WTC11 (cell line): ENCODE results near the gene USP44. TPM values are rescaled to one million over a fixed set of nuclear protein-coding genes. Genes with fewer than 3 reads are reported as not detected.

Experiments used
- ATAC-seq: fragments of 200-7000 bp; cut with Tn5 transposase; 2 replicates; pipeline ENCODE4 v1.10.0; 2021; ENCODE audit warnings: mild to moderate bottlenecking, moderate library complexity
- CTCF ChIA-PET: fragments of 300-600 bp; sonication (Branson Sonifier 250); formaldehyde crosslinking; loops from one replicate; lab custom pipeline; 2021; ENCODE audit warnings: antibody characterized with exemption; lab: Charles Lee
- POLR2A ChIA-PET: fragments of 350-600 bp; sonication (Branson Sonifier 250); formaldehyde crosslinking; loops from one replicate; lab custom pipeline; 2021; ENCODE audit warnings: antibody characterized with exemption; lab: Charles Lee
- DNase-seq: peaks from one replicate; pipeline ENCODE4 v3.0.0; 2021; ENCODE audit warnings: low spot score
- H3K27ac Mint-ChIP-seq: 2 replicates; pipeline ENCODE4 v1.8.0; 2021; ENCODE audit warnings: mixed read lengths
- H3K27me3 Mint-ChIP-seq: 2 replicates; pipeline ENCODE4 v1.8.0; 2021; ENCODE audit warnings: low read depth, mild to moderate bottlenecking, moderate library complexity, mixed read lengths
- H3K36me3 Mint-ChIP-seq: 2 replicates; pipeline ENCODE4 v1.8.0; 2021; ENCODE audit warnings: mixed read lengths
- H3K4me1 Mint-ChIP-seq: 2 replicates; pipeline ENCODE4 v1.8.0; 2022; ENCODE audit warnings: mixed read lengths
- H3K4me3 Mint-ChIP-seq: 2 replicates; pipeline ENCODE4 v1.8.0; 2021; ENCODE audit warnings: mild to moderate bottlenecking, moderate library complexity, mixed read lengths
- H3K9me3 Mint-ChIP-seq: 2 replicates; pipeline ENCODE4 v1.8.0; 2021; ENCODE audit warnings: mixed read lengths
- ATF1 ChIP-seq: sonication (generic); formaldehyde crosslinking; IDR thresholded peaks from 2 replicates; pipeline ENCODE4 v1.8.1; 2023; ENCODE audit warnings: mild to moderate bottlenecking, moderate library complexity, missing genetic modification reagents
- FOXK1 ChIP-seq: sonication (generic); formaldehyde crosslinking; IDR thresholded peaks from 2 replicates; pipeline ENCODE4 v1.8.0; 2022; ENCODE audit warnings: mild to moderate bottlenecking, moderate library complexity, missing genetic modification reagents
- RELA ChIP-seq: sonication (generic); formaldehyde crosslinking; IDR thresholded peaks from 2 replicates; pipeline ENCODE4 v1.8.1; 2022; ENCODE audit warnings: missing genetic modification reagents, mild to moderate bottlenecking, borderline replicate concordance
- SOX15 ChIP-seq: fragments of 250-450 bp; sonication (Bioruptor Pico); IDR thresholded peaks from 2 replicates; pipeline ENCODE4 v1.9.0; 2021; ENCODE audit warnings: mild to moderate bottlenecking
- ZBTB21 ChIP-seq: sonication (generic); formaldehyde crosslinking; IDR thresholded peaks from 2 replicates; pipeline ENCODE4 v1.8.1; 2023; ENCODE audit warnings: mild to moderate bottlenecking, missing genetic modification reagents, borderline replicate concordance
- ZNF121 ChIP-seq: sonication (generic); formaldehyde crosslinking; IDR thresholded peaks from 2 replicates; pipeline ENCODE4 v1.8.0; 2023; ENCODE audit warnings: missing genetic modification reagents
- ZNF671 ChIP-seq: fragments of 250-450 bp; sonication (Bioruptor Pico); IDR thresholded peaks from 2 replicates; pipeline ENCODE4 v1.8.0; 2021; ENCODE audit warnings: mild to moderate bottlenecking
- total RNA-seq: library from RNA; stranded (reverse); gene quantifications from 3 replicates; pipeline ENCODE4 v1.2.3, GENCODE V29; 2021
- TF ChIP-seq, protein P1 (sequence below): sonication (generic); formaldehyde crosslinking; IDR thresholded peaks from 2 replicates; pipeline ENCODE4 v1.8.0; 2022; ENCODE audit warnings: mild to moderate bottlenecking, missing genetic modification reagents
- TF ChIP-seq, protein P2 (sequence below): sonication (generic); formaldehyde crosslinking; IDR thresholded peaks from 2 replicates; pipeline ENCODE4 v1.8.1; 2023; ENCODE audit warnings: mild to moderate bottlenecking, missing genetic modification reagents
- TF ChIP-seq, protein P3 (sequence below): fragments of 250-450 bp; sonication (Bioruptor Pico); IDR thresholded peaks from 2 replicates; pipeline ENCODE4 v1.9.0; 2021; ENCODE audit warnings: mild to moderate bottlenecking, borderline replicate concordance
- TF ChIP-seq, protein P4 (sequence below): sonication (generic); formaldehyde crosslinking; IDR thresholded peaks from 2 replicates; pipeline ENCODE4 v1.8.0; 2022; ENCODE audit warnings: mild to moderate bottlenecking, missing genetic modification reagents
- TF ChIP-seq, protein P5 (sequence below): sonication (generic); formaldehyde crosslinking; IDR thresholded peaks from 2 replicates; pipeline ENCODE4 v1.8.1; 2023; ENCODE audit warnings: mild to moderate bottlenecking, missing genetic modification reagents, moderate library complexity
- TF ChIP-seq, protein P6 (sequence below): fragments of 250-450 bp; sonication (Bioruptor Pico); IDR thresholded peaks from 2 replicates; pipeline ENCODE4 v1.9.0; 2021; ENCODE audit warnings: moderate library complexity, mild to moderate bottlenecking, inconsistent platforms, borderline replicate concordance
- TF ChIP-seq, protein P7 (sequence below): sonication (generic); formaldehyde crosslinking; IDR thresholded peaks from 2 replicates; pipeline ENCODE4 v1.8.1; 2022; ENCODE audit warnings: missing genetic modification reagents, borderline replicate concordance
- TF ChIP-seq, protein P8 (sequence below): fragments of 200-600 bp; IDR thresholded peaks from 2 replicates; pipeline ENCODE4 v1.8.0; 2022; ENCODE audit warnings: antibody characterized with exemption

The USP44 gene
- total RNA-seq, 1 experiment from 2014 or later: 93.4 TPM

DNA sequence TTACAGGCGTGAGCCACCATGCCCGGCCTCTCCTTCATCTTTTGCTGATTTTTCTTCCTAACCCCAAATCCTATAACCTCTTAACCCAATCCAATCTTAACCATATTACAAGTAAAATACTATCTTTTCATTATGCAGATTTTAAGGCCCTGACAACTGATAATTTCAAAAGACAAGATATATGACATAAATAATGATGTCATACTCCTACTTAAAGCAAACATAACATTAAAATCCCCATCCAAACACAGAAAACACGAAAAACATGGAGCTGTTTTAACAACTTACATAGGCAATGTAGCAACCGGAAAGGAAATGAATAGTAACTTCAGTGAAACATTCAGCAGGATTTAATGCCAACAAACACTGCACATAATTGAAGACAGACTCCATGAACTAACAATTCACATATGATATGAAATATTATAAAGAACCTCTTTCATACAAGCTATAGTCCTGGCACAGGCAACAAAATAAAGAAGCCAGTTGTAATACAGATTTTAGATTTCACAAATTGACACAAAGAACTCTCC lies 21.5 kb downstream of the USP44 start (continued):
- TF ChIP-seq, protein P1, sequence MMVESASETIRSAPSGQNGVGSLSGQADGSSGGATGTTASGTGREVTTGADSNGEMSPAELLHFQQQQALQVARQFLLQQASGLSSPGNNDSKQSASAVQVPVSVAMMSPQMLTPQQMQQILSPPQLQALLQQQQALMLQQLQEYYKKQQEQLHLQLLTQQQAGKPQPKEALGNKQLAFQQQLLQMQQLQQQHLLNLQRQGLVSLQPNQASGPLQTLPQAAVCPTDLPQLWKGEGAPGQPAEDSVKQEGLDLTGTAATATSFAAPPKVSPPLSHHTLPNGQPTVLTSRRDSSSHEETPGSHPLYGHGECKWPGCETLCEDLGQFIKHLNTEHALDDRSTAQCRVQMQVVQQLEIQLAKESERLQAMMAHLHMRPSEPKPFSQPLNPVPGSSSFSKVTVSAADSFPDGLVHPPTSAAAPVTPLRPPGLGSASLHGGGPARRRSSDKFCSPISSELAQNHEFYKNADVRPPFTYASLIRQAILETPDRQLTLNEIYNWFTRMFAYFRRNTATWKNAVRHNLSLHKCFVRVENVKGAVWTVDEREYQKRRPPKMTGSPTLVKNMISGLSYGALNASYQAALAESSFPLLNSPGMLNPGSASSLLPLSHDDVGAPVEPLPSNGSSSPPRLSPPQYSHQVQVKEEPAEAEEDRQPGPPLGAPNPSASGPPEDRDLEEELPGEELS (CRISPR knock-in tag): no peak
- TF ChIP-seq RELA (CRISPR knock-in tag): no peak
- no peak for TF ChIP-seq FOXK1 (CRISPR knock-in tag)
- TF ChIP-seq ZNF671 (CRISPR knock-in tag): no peak

DNA sequence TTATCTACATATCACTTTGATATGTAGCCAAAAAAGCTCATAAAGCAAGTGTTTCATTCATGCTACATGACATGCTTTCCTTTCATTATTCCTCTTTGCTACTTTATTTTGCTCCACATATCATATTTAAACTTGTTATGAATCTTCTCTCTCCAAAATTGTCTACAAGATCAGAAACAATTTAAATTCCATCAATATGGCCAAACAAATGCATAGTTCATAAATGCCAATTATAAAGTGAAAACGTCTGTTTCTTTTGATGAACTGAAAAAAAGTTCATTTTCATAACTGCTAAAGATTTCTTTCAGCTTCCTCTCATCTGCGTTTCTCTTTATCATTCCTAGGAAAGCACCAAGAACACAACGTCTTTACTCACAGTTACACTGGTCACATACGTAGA lies 22.8 kb downstream of the USP44 start:
- Mint-ChIP-seq H3K9me3 (no peaks in the 10 kb centered on the region), H3K27ac (0 out of 2 replicates have a peak overlapping the region, but pooled peaks have one; percentile 5), H3K4me3 (no peak overlapping the region), H3K4me1 (peaks cover 17% of the 10 kb centered on the region)
- TF ChIP-seq, protein P2, sequence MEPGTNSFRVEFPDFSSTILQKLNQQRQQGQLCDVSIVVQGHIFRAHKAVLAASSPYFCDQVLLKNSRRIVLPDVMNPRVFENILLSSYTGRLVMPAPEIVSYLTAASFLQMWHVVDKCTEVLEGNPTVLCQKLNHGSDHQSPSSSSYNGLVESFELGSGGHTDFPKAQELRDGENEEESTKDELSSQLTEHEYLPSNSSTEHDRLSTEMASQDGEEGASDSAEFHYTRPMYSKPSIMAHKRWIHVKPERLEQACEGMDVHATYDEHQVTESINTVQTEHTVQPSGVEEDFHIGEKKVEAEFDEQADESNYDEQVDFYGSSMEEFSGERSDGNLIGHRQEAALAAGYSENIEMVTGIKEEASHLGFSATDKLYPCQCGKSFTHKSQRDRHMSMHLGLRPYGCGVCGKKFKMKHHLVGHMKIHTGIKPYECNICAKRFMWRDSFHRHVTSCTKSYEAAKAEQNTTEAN (CRISPR knock-in tag): no peak
- TF ChIP-seq, protein P3, sequence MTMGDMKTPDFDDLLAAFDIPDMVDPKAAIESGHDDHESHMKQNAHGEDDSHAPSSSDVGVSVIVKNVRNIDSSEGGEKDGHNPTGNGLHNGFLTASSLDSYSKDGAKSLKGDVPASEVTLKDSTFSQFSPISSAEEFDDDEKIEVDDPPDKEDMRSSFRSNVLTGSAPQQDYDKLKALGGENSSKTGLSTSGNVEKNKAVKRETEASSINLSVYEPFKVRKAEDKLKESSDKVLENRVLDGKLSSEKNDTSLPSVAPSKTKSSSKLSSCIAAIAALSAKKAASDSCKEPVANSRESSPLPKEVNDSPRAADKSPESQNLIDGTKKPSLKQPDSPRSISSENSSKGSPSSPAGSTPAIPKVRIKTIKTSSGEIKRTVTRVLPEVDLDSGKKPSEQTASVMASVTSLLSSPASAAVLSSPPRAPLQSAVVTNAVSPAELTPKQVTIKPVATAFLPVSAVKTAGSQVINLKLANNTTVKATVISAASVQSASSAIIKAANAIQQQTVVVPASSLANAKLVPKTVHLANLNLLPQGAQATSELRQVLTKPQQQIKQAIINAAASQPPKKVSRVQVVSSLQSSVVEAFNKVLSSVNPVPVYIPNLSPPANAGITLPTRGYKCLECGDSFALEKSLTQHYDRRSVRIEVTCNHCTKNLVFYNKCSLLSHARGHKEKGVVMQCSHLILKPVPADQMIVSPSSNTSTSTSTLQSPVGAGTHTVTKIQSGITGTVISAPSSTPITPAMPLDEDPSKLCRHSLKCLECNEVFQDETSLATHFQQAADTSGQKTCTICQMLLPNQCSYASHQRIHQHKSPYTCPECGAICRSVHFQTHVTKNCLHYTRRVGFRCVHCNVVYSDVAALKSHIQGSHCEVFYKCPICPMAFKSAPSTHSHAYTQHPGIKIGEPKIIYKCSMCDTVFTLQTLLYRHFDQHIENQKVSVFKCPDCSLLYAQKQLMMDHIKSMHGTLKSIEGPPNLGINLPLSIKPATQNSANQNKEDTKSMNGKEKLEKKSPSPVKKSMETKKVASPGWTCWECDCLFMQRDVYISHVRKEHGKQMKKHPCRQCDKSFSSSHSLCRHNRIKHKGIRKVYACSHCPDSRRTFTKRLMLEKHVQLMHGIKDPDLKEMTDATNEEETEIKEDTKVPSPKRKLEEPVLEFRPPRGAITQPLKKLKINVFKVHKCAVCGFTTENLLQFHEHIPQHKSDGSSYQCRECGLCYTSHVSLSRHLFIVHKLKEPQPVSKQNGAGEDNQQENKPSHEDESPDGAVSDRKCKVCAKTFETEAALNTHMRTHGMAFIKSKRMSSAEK: no peak
- TF ChIP-seq, protein P4, sequence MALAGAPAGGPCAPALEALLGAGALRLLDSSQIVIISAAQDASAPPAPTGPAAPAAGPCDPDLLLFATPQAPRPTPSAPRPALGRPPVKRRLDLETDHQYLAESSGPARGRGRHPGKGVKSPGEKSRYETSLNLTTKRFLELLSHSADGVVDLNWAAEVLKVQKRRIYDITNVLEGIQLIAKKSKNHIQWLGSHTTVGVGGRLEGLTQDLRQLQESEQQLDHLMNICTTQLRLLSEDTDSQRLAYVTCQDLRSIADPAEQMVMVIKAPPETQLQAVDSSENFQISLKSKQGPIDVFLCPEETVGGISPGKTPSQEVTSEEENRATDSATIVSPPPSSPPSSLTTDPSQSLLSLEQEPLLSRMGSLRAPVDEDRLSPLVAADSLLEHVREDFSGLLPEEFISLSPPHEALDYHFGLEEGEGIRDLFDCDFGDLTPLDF (CRISPR knock-in tag): no peak
- TF ChIP-seq, protein P5, sequence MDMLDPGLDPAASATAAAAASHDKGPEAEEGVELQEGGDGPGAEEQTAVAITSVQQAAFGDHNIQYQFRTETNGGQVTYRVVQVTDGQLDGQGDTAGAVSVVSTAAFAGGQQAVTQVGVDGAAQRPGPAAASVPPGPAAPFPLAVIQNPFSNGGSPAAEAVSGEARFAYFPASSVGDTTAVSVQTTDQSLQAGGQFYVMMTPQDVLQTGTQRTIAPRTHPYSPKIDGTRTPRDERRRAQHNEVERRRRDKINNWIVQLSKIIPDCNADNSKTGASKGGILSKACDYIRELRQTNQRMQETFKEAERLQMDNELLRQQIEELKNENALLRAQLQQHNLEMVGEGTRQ (CRISPR knock-in tag): no peak
- no peak for TF ChIP-seq ZNF121
- no peak for TF ChIP-seq ZBTB21
- TF ChIP-seq ATF1 (CRISPR knock-in tag): no peak
- TF ChIP-seq SOX15 (CRISPR knock-in tag): no peak
- TF ChIP-seq, protein P6, sequence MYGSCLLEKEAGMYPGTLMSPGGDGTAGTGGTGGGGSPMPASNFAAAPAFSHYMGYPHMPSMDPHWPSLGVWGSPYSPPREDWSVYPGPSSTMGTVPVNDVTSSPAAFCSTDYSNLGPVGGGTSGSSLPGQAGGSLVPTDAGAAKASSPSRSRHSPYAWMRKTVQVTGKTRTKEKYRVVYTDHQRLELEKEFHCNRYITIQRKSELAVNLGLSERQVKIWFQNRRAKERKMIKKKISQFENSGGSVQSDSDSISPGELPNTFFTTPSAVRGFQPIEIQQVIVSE (CRISPR knock-in tag): no peak
- TF ChIP-seq, protein P7, sequence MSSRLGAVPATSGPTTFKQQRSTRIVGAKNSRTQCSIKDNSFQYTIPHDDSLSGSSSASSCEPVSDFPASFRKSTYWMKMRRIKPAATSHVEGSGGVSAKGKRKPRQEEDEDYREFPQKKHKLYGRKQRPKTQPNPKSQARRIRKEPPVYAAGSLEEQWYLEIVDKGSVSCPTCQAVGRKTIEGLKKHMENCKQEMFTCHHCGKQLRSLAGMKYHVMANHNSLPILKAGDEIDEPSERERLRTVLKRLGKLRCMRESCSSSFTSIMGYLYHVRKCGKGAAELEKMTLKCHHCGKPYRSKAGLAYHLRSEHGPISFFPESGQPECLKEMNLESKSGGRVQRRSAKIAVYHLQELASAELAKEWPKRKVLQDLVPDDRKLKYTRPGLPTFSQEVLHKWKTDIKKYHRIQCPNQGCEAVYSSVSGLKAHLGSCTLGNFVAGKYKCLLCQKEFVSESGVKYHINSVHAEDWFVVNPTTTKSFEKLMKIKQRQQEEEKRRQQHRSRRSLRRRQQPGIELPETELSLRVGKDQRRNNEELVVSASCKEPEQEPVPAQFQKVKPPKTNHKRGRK: no peak
- TF ChIP-seq, protein P8, sequence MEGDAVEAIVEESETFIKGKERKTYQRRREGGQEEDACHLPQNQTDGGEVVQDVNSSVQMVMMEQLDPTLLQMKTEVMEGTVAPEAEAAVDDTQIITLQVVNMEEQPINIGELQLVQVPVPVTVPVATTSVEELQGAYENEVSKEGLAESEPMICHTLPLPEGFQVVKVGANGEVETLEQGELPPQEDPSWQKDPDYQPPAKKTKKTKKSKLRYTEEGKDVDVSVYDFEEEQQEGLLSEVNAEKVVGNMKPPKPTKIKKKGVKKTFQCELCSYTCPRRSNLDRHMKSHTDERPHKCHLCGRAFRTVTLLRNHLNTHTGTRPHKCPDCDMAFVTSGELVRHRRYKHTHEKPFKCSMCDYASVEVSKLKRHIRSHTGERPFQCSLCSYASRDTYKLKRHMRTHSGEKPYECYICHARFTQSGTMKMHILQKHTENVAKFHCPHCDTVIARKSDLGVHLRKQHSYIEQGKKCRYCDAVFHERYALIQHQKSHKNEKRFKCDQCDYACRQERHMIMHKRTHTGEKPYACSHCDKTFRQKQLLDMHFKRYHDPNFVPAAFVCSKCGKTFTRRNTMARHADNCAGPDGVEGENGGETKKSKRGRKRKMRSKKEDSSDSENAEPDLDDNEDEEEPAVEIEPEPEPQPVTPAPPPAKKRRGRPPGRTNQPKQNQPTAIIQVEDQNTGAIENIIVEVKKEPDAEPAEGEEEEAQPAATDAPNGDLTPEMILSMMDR: no peak
- TF ChIP-seq, all 79 proteins: peak for 0
- no peaks in the 10 kb centered on the region for H3K27me3 Mint-ChIP-seq
- no peak for ATAC-seq
- DNase-seq: no peak
- peaks cover 56% of the 10 kb centered on the region for H3K36me3 Mint-ChIP-seq
- CTCF ChIA-PET: no interaction called here
- POLR2A ChIA-PET: interaction anchor here (0.6 kb wide), 1 partner anchor 465 kb away, joined by 5 read pairs; no protein-coding TSS in a partner anchor
